Measurements from ENCODE around the gene RNF44.

RNF44 gene

DNA sequence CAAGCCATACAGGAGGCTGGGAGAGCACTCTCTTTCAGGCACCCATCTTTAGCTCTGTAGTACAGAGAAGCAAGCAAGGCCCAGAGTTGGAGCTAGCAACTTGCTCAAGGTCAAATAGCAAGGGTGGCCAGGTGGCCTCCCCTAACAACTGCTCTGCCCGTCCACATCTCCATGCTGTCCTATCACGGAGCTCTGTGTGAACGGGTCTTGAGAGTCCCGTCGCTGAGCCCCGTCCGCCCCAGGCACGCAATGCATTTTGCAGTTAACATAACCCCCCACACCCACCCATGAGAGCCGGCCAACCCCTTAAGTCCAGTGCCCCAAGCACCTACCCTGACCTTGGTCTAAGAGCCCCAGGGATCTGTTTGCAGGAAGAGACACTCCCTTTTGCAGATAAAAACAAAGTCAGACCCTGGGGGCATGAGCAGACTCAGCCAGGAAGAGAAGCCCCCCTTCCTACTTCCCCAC lies 1.5 kb downstream of the RNF44 start:
- DNase-seq: no peak

DNA sequence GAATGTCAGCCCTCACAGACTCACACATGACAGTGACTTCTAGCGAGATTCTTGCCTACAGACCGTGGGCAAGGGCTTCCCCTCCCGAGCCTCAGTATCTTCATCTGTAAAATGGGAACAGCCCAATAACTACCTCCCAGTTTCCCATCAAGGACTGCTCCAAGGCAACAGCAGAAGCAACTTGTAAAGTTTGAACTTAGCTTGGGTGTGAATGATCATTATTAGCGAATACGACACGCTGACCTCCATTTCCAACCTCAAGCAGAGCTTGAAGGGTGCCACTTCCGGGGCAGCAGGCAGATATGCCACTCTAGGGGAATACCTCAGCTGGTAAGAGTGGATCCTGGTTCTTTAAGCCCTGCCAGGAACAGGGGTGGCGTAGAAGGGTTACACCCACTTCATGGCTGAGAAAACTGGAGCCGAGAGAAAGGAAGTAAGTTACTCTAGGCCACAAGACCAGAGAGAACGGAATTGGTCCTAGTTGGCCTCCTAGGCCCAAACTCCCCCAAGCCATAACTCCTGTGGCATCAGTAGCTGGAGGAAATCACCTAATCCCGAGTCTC lies 2.0 kb downstream of the RNF44 start:
- peak in 1 of 58 donors; percentile 10 for DNase-seq

DNA sequence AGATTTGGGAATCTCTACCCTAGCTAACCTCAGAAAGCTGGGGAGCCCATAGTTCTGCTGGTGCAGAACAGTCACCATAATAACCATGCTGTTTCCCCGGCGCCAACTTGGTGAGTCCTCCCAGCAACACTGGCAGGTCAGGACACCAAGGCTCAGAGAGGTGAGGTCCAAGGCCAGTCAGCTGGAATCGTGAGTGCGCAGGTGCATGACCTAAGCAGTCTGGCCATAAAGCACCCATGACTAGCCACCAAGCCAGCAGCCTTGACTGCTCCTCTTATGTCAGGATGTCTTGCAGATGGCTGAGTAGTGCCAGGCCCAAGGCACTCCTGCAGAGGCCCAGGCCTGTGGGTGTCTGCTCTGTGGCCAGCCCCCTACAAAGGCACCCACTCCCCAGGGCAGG lies 2.6 kb downstream of the RNF44 start:
- DNase-seq: no peak

DNA sequence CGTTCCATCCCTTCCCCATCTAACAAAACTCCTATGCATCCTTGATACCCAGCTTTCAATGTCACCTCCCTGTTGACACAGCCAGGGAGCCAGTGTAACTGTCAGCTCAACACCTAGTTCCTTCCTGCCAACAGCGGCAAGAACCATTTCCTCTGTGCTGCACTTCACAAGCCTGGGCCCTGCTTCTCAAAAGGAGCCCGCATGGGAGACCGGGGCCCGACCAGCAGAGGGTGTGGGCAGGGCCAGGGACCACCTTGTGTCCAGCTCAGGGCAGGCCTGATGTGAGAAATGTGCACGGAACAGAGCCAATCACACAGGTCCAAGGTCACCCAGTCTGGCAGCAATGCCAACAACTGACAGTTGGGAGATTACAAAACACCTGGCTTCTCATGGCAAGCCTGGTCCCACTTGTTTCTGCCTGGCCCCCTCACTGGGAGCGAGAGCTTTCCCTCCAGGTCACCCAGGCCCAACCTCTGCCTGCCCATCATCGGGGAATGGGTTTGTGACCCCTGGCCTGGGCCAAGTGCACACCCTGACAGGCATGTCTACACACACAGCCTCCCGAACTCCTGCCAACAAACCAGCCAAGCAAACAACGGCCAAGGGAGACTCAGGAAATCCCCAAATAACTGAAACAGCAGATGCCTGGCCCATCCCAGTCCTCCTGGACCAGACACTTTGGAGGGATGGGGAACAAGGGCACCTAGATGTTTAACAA lies 3.1 kb downstream of the RNF44 start:
- DNase-seq: peak in 1 of 58 donors; percentile 34

DNA sequence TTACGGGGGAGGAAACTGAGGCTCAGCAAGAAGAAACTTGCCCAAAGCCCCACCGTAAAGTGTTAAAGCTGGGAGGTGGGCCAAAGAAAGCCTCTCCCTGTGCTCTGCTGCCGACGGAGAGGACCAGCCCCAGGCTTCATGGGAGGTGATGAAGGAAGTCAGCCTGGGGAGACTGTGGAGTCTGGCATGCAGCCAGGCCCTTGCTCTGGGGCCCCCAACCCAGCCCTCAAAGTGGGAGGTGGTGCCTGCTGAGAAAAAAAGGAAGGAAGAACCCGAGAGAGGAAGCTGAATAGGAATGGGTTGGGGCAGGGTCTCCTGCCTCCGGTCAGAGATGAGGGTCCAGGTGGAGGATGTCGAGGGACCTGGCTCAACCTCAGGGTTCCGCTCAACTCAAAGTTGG lies 3.8 kb downstream of the RNF44 start:
- DNase-seq: peak in 11 of 58 donors; percentile 6 to 35 (median 24)

DNA sequence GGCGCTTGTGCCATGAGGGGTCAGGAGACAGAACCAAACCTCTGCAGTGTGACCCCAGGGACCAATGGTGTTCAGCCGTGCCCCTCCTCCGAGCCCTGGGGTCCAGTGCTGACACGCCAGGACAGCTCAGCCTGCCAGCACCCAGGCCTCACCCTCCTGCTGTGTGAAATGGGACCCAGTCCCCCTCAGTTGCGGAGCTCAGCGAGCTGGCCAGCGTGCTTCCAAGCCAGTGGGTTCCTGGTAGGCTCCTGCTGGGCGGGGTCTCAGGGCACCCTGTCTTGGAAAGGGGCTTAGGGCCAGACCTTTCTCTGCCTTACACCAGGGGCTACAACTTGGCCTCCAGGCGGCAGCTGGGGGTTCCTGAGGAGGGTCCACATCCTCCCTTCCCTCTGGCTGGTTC lies 4.4 kb downstream of the RNF44 start:
- DNase-seq: no peak

DNA sequence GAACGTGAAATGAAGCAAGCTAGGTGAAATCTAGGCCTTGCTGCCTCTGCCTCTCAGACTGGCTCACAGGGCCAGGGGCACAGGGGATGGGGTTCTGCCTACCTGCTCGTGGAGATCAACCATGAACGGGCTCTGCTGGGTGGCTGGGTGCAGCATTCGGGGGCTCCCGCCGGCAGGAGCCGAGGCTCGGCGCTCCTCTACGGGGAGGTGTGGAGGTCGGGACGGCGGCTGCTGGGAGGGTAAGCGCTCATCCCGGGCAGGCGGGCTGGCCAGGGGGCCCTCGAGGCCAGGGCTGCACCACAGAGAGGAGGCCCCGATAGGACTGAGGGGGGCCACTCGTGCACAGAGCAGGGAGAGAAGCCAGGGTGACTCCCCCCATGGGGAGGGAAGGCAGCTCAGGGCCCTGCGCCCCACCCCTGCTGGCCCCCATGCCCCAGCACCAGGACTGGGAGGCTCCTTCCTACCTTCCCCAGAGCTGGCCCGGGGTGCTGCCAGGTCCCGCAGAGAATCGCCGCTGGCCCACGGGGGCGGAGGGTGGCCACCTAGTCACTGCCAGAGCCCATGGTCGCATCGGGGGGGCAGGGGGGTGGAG lies 5.2 kb downstream of the RNF44 start:
- no peak for DNase-seq

DNA sequence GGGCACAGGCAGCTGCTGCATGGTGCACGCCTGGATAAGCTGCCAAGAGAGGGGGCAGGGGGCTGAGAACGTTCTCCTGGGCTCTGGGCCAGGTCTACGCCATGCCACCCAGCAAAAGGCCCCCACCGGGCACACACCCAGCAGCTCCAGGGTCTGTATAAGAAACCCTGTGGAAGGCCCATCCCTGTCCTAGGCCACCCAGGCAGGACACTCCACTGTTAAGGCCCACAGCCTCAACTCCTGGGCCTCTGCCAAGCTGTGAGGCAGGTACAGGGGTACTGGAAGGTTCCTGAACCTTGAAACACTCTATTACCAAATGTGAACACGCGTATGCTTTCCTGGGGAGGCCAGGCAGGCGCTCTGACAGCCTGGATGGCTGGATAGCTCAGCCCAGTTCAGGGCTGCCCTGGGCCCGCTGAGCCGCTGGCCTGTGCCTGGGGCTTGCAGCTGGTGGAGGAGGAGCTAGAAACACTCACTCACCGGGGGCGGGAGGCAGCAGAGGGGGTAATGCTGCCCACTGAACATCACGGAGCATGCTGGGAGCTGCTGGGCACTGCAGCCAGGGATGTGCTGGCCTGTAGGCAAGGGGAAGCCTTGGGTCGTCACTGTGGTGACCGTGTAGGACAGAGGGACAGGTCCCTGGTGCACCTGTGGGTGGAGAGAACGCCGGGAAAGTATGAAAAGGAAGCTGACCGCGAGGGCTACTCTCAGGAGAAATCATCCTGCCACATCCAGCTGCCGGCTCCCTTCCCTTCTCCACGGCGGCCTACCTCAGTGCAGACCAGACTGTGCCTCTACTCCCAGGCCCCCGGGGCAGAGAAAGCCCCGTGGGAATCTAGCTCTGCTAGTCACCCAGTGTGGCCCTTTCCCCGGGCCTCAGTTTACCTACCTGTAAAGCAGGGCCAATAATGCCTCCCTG lies 6.0 kb downstream of the RNF44 start:
- peak in 56 of 58 donors; percentile 18 to 91 (median 75) for DNase-seq

DNA sequence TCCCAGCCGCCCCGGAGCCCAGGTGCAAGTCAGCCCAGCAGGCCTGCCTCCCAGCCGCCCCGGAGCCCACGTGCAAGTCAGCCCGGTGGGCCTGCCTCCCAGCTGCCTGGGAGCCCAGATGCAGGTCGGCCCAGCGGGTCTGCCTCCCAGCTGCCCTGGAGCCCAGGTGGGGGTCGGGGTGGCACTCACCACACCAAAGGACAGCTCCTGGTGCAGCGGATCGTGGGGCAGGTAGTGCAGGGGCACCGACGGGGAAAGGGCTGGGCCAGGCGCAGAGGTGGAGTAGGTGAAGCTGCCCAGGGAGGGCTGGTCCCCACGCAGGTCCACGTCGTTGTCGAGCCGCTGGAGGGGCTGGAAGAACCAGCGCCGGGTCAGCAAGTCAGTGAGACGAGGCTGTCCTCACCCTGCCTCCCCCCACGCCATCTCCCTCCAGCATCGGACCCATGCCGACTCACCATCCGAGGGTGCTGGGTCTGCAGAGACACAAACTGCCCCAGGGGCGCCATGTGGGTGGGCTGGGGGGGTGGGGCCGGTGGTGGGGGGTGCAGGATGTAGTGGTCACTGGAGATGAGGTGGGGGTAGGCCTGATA lies 6.7 kb downstream of the RNF44 start:
- DNase-seq: no peak

DNA sequence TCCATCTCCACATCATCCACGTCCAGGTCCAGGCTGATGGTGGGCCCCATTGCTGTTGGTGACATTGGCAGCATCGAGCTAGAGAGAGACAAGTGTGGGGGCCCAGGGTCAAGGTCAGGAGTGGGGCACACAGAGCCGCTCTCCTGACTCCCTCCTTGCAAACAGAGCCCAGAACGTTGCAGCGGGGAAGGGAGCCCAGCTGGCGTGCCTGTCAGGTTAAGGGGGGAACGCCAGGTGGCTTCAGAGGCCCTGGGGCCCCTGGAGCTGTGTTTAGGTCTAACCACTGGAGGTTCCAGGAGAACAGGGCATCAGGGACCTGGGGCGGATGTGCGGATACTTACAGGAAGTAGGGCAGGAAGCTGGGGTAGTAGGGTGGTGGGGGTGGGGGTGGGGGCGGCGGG lies 7.5 kb downstream of the RNF44 start:
- no peak for DNase-seq

DNA sequence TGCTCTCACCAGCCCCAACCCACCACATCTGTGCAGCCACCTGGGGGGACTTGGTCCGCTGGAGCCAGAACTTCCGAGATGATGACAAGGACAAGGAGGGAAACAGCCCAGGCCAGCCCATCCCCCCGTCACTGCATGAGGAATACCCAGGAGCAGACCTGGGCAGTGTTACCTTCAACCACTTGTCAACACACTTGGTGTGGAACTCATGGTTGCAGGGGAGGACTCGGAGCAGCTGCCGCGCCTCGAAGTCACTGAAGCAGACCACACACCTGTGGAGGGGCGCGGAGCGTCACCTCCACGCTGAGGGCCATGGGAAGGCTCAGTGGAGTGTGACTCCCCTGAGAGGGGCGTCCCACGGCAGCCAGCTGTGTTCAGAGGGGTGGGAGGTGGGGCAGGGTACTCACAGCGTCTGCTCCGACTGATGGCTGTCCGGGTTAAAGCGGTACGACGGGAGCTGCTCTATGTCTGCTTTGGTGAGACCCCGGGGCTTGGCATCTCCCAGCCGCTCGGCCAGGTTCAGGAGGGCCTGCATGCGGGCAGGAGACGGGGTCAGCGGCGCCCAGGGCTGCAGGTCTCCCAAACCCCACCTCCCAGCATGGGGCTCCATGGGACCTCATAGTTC lies 8.0 kb downstream of the RNF44 start:
- DNase-seq: no peak

DNA sequence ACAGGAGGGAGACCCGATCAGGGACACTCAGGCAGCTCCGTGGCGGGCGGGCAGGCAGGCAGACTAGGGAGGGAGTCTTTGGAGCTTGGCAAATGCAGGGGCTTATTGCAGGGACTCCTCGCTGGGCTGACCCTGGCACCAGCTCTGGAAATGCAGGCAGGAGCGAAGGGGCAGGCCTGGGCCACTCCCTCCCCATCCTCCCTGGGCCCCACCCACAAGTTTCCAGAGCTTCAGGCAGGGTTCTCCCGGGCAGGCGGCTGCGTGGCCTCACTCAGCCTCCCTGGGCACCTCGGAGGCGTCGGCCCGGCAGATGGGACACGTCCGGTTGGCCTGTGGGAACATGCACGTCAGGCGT lies 8.5 kb downstream of the RNF44 start:
- DNase-seq: no peak

DNA sequence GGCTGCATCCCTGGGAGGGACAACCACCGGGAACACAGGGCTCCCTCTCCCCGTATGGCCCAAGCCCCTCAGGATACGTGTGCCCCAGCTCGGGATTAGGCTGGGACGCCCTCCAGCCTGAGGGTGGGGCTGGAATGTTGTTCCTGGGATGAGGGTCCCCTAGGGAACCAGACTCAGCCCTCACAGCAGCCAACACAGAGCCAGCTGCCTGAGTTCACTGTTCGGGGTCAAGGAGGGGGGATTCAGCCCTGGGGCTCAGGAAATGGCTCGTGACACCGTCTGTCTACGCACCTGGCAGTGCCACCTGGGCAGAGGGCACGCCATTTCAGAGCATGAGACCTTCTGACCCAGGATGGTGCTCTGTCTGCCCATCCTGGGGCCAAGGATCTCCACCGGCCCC lies 8.9 kb downstream of the RNF44 start:
- no peak for DNase-seq

DNA sequence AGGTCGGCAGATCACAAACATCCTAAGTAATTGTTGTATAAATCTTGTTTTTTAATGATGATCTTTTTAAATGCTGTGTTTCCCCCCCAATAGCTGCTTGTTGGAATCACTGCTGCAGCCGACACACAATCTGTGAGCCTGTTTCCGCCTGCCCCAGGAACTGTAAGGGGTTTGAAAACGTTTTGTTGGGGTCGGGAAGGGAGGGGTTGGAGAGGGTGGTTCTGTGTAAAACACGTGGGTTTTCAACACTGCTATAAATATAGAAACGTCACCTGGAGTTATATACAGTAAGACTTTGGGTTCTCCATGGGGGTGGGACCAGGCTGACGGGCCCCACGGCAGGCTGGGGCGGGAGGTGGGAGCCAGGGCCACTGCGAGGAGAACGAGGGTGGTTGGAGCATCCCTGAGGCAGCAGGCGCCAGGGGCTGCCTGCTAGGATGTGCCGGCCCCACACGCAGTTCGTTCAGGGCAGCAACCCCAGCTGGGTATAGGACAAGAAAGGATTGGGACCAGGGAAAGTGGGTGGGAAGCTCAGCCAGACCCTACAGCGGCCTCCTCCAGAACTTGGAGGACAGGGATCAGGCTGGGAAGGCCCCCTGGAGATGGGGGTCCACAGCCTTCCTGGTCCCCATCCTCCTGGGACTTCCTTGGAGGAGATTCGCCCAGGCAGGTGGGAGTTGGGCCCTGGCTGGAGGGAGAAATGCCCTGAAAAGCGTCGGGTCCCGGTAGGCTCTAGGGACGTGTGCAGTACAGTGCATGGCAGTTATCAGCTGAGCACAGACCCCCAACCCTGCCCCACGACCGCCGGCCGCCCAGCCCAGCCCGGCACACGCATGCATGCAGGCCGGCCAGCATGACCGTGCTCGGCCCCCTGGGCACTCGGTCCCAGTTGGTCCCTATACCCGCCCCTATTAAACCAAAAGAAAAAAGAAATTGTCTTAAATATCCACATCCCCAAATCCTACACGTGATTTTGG lies 9.7 kb downstream of the RNF44 start:
- no peak for DNase-seq

DNA sequence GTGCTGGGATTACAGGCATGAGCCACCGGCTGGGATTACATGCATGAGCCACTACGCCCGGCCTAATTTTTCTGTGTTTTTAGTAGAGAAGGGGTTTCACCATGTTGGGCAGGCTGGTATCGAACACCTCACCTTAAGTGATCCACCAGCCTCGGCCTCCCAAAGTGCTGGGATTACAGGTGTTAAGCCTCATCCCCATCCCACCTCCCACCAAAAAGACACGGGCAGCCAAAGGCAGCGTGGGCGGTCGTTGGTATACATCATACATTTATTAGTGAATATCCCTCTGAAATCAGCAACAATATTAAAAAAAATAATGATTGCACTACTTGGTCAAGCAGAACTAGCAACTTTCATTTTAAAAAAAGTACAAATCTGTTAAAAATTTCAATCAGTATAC lies 10.7 kb downstream of the RNF44 start:
- DNase-seq: no peak

DNA sequence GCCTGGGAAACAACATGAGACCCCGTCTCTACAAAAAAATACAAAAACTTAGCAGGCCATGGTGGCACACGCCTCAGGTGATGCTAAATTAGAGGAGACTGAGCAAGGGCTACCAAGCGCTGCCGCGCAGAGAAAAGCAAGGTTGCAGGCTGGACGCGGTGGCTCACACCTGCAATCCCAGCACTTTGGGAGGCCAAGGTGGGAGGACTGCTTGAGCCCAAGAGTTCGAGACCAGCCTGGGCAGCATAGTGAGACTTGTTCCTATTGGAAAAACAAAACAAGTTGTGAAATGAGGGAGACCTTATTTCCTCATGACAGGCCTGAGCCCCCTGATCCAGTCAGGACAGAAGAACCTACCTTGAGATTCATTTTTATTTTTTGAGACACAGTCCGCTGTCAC lies 11.5 kb downstream of the RNF44 start:
- DNase-seq: no peak

DNA sequence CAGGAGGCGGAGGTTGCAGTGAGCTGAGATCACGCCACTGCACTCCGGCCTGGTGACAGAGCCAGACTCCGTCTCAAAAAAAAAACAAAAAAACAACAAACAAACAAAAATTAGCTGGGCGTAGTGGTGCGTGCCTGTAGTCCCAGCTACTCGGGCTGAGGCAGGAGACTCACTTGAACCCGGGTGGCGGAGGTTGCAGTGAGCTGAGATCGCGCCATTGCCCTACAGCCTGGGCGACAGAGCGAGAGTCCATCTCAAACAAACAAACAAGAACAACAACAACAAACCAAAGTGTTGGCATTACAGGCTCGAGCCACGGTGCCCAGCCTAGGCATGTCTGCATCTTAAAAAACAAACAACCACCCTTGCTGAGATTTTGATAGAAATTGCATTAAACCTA lies 12.2 kb downstream of the RNF44 start:
- DNase-seq: no peak

DNA sequence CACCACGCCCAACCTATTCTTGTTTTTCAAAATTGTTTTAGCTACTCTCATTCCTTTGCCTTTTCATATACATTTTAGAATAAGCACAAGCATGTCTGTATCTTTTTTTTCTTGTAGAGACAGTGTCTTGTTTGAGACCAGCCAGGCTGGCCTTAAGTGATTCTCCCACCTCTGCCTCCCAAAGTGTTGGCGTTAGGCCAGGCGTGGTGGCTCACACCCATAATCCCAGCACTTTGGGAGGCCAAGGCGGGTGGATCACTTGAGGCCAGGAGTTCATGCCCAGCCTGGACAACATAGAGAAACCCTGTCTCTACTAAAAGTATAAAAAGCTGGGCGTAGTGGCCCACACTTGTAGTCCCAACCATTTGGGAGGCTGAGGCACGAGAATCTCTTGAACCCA lies 13.1 kb downstream of the RNF44 start:
- DNase-seq: no peak

DNA sequence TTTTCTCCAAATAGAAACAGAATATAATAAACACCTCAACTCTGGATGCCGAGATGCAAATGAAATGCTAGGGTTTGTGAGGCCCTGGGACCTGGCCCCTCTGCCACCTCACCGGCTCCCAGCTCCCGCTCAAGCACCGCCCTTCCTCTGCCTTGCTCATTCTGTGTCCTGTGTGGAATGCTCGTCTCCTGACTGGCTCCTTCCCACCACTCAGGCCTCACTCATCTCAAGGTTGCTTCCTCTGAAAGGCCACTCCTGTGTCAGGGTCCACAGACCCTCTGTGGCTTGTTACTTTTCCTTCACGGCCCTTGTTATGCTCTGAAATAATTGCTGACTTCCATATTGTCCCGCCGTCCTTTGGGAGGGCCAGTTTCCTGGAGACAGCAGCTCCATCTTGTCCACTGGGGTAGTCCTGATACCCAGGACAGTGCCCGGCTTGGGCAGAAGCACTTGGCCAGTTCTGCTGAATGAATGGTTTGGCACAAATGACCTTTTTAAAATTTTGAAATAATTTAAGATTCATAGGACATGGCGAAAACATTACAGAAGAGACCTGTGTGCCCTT lies 15.4 kb downstream of the RNF44 start:
- DNase-seq: no peak
